Measurements from ENCODE around the gene SP1.
A peak's percentile ranks its signal among the peaks of the same experiment; 100 is the strongest.
"Not testable (repeated sequence)": the region's sequence is repeated elsewhere in the genome, so short reads cannot be mapped to it uniquely, and the experiment has no call there.

SP1 gene

GRCh38 chr12:53415752-53416389 is 35.9 kb downstream of the SP1 start:
- DNase-seq, result not testable (repeated sequence)

GRCh38 chr12:53417291-53417816 is 37.4 kb downstream of the SP1 start:
- DNase-seq, result not testable (repeated sequence)

- no peak for DNase-seq
Measured at GRCh38 chr12:53418221-53418620, 38.2 kb downstream of the SP1 start.

GRCh38 chr12:53419756-53420155 is 39.8 kb downstream of the SP1 start:
- no peak for DNase-seq

- DNase-seq, result not testable (repeated sequence)
Measured at GRCh38 chr12:53422247-53422646, 42.3 kb downstream of the SP1 start.

- no peak for DNase-seq
Measured at GRCh38 chr12:53423597-53423996, 43.6 kb downstream of the SP1 start, which contains the start of gene AMHR2. Gene AMHR2 (plus strand): TSS chr12:53423855. CDS start chr12:53423935, 80 bp downstream.

- no peak for DNase-seq
Measured at GRCh38 chr12:53424626-53425514, 44.9 kb downstream of the SP1 start.

GRCh38 chr12:53425515-53426150 is 45.7 kb downstream of the SP1 start:
- DNase-seq, result no peak

- peak; percentile 61 for DNase-seq
Measured at GRCh38 chr12:53427905-53428594, 48.1 kb downstream of the SP1 start.

GRCh38 chr12:53428741-53429140 is 48.8 kb downstream of the SP1 start:
- DNase-seq, result no peak

- no peak for DNase-seq
Measured at GRCh38 chr12:53430116-53430515, 50.1 kb downstream of the SP1 start.

- DNase-seq, result no peak
Measured at GRCh38 chr12:53431187-53431586, 51.2 kb downstream of the SP1 start.

- not testable (repeated sequence) for DNase-seq
Measured at GRCh38 chr12:53435326-53435725, 55.4 kb downstream of the SP1 start.

GRCh38 chr12:53439582-53439981 is 59.6 kb downstream of the SP1 start:
- not testable (repeated sequence) for DNase-seq

- DNase-seq, result peak; percentile 97
Measured at GRCh38 chr12:53441040-53441833, 61.3 kb downstream of the SP1 start, which contains the start of gene PRR13. Gene PRR13 (plus strand): TSS chr12:53441734. CDS start chr12:53442715, 981 bp downstream.

GRCh38 chr12:53443955-53444354 is 64.0 kb downstream of the SP1 start:
- DNase-seq, result no peak

- DNase-seq, result not testable (repeated sequence)
Measured at GRCh38 chr12:53444593-53445325, 64.8 kb downstream of the SP1 start.

- no peak for DNase-seq
Measured at GRCh38 chr12:53450936-53451335, 71.0 kb downstream of the SP1 start.

GRCh38 chr12:53451661-53452158 is 71.7 kb downstream of the SP1 start, which contains the start of gene PCBP2:
Gene PCBP2 (plus strand): TSS chr12:53452102. CDS start chr12:53454801, 2,699 bp downstream.
- DNase-seq, result peak; percentile 97

Measured in activated CD8-positive, alpha-beta memory T cell treated with anti-CD3 and anti-CD28 coated beads, Interleukin-2, amount 50 U/mL, for 48 hours (primary cell).